GM19395 (cell line): ENCODE results near the gene CNGA1.
"Not testable (repeated sequence)": the region's sequence is repeated elsewhere in the genome, so short reads cannot be mapped to it uniquely, and the experiment has no call there.

ENCODE experiments used
- ATAC-seq: cut with Tn5 transposase; IDR thresholded peaks from one replicate; pipeline ENCODE4 v1.9.1; 2021; ENCODE audit warnings: mild to moderate bottlenecking, moderate library complexity; ENCODE audit not compliant: unreplicated experiment

The CNGA1 gene

GRCh38 chr4:48031802-48032525 is 15.5 kb upstream of the CNGA1 start:
- ATAC-seq = no peak

- ATAC-seq = no peak
Measured at GRCh38 chr4:48030470-48030869, 14.0 kb upstream of the CNGA1 start.

GRCh38 chr4:48028696-48029095 is 12.2 kb upstream of the CNGA1 start:
- peak; percentile 72 for ATAC-seq

GRCh38 chr4:48027653-48028052 is 11.2 kb upstream of the CNGA1 start:
- peak; percentile 65 for ATAC-seq

GRCh38 chr4:48025005-48025404 is 8.5 kb upstream of the CNGA1 start:
- no peak for ATAC-seq

- no peak for ATAC-seq
Measured at GRCh38 chr4:48024522-48024921, 8.0 kb upstream of the CNGA1 start.

GRCh38 chr4:48022192-48022799 is 5.8 kb upstream of the CNGA1 start:
- ATAC-seq = no peak

GRCh38 chr4:48021100-48021499 is 4.6 kb upstream of the CNGA1 start:
- ATAC-seq = no peak

GRCh38 chr4:48018112-48018511 is 1.6 kb upstream of the CNGA1 start:
- ATAC-seq = no peak

- peak; percentile 4 for ATAC-seq
Measured at GRCh38 chr4:48017108-48017571, 659 bp upstream of the CNGA1 start.

GRCh38 chr4:48015678-48016077 is 803 bp downstream of the CNGA1 start:
- ATAC-seq = no peak

GRCh38 chr4:48015216-48015615 is 1.3 kb downstream of the CNGA1 start:
- no peak for ATAC-seq

- no peak for ATAC-seq
Measured at GRCh38 chr4:48012824-48013223, 3.7 kb downstream of the CNGA1 start.

- no peak for ATAC-seq
Measured at GRCh38 chr4:48011722-48012121, 4.8 kb downstream of the CNGA1 start.

GRCh38 chr4:48010906-48011305 is 5.6 kb downstream of the CNGA1 start:
- not testable (repeated sequence) for ATAC-seq

GRCh38 chr4:48008021-48008596 is 8.4 kb downstream of the CNGA1 start:
- no peak for ATAC-seq

- ATAC-seq = no peak
Measured at GRCh38 chr4:48005781-48006180, 10.7 kb downstream of the CNGA1 start.

- ATAC-seq = not testable (repeated sequence)
Measured at GRCh38 chr4:48003568-48003967, 12.9 kb downstream of the CNGA1 start.

- no peak for ATAC-seq
Measured at GRCh38 chr4:48002267-48002666, 14.2 kb downstream of the CNGA1 start.

GRCh38 chr4:47996021-47996420 is 20.5 kb downstream of the CNGA1 start:
- no peak for ATAC-seq

- ATAC-seq = not testable (repeated sequence)
Measured at GRCh38 chr4:47992475-47992874, 24.0 kb downstream of the CNGA1 start.

- no peak for ATAC-seq
Measured at GRCh38 chr4:47990145-47990544, 26.3 kb downstream of the CNGA1 start.
